AG04449 (cell line): ENCODE data around the gene OR14A16.

Experiments
- CTCF ChIA-PET: fragments of 350-600 bp; formaldehyde crosslinking; extraction: SDS; loops from one replicate; lab custom pipeline; 2021; ENCODE audit warnings: antibody characterized with exemption; lab: Yijun Ruan, JAX
- POLR2A ChIA-PET: fragments of 400-600, 350-600 bp; formaldehyde crosslinking; extraction: SDS; loops from one replicate; lab custom pipeline; 2020; ENCODE audit warnings: antibody characterized with exemption, inconsistent platforms; lab: Yijun Ruan, JAX
- DNase-seq: peaks from one replicate; pipeline ENCODE4 v3.0.0-alpha.2; 2010; ENCODE audit warnings: low read depth, low spot score
- H3K4me3 ChIP-seq: 2 replicates; pipeline ENCODE4 v1.5.1; 2011; ENCODE audit warnings: low read depth, mild to moderate bottlenecking, control low read depth, low read length
- TF ChIP-seq, protein P1 (sequence below): IDR thresholded peaks from one replicate; pipeline ENCODE4 v1.5.1; 2011; ENCODE audit warnings: mild to moderate bottlenecking, moderate library complexity, low read length, control low read depth, inconsistent platforms; ENCODE audit not compliant: insufficient read depth; ENCODE audit errors: missing control alignments

OR14A16 gene

DNA sequence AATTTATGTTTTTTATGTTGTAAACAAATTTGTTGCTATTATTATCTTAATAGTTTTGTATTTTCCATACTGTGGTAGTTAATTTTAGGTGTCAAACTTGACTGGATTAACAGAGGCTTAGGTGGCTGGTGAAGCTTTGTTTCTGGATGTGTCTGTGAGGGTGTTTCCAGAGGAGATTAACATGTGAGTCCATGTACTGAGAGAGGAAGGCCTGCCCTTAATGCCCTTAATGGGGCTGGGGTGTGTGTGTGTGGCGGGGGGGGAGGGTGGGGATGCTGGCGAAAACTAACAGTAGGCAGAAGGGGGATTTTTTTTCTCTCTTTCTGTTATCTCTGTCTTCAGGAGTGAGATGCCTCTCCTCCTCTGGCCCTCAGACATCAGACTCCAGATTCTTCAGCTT is 1.9 kb downstream of the OR14A16 start:
- POLR2A ChIA-PET: no interaction called here
- TF ChIP-seq, protein P1, sequence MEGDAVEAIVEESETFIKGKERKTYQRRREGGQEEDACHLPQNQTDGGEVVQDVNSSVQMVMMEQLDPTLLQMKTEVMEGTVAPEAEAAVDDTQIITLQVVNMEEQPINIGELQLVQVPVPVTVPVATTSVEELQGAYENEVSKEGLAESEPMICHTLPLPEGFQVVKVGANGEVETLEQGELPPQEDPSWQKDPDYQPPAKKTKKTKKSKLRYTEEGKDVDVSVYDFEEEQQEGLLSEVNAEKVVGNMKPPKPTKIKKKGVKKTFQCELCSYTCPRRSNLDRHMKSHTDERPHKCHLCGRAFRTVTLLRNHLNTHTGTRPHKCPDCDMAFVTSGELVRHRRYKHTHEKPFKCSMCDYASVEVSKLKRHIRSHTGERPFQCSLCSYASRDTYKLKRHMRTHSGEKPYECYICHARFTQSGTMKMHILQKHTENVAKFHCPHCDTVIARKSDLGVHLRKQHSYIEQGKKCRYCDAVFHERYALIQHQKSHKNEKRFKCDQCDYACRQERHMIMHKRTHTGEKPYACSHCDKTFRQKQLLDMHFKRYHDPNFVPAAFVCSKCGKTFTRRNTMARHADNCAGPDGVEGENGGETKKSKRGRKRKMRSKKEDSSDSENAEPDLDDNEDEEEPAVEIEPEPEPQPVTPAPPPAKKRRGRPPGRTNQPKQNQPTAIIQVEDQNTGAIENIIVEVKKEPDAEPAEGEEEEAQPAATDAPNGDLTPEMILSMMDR: no peak

DNA sequence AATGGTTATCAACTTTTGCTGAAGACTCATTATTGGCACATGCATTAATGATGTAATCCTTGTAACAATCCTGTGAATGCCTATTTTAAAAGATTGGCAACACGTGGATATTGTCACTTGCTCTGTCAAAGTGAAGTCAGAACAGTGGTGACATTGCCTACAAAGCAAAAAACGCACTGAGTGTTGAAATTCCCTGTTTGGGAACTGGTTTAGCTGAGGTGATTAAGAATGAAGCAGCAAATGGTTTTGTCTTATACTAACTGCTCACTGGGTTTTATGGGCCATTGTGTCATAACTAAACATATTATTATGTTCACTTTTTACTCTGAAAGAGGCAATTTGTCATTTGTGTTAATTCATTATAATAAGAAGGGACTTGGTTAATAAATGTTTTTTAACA is 11.3 kb downstream of the OR14A16 start:
- ChIA-PET CTCF (no interaction called here), POLR2A (no interaction called here)
- TF ChIP-seq, protein P1: no peak
- no peak for DNase-seq
- H3K4me3 ChIP-seq: no peak overlapping the region

More for the DNA sequence above, 1.9 kb downstream of the OR14A16 start:
- DNase-seq: no peak
- no peak overlapping the region for H3K4me3 ChIP-seq
- CTCF ChIA-PET: no interaction called here

DNA sequence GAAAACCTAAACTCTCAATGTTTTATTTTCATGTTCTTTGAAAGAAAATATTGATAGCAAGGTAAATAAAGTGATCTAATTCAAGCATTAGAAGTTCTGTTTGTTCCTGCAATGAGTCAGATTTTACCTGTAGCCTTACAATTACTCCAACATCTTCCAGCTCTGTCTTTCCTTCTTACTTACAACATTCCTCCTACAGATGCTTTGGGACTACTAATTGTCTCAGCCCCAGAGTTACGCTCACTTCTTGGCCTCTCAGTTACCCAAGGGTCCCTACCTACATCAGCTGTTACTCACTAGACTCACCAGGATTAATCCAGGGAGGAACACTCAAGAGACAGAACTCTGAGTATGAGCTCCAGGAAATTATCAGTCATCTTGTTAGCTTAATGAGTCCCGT is 26.4 kb downstream of the OR14A16 start:
- H3K4me3 ChIP-seq: no peak overlapping the region
- no peak for DNase-seq
- TF ChIP-seq, protein P1: no peak
- ChIA-PET POLR2A (no interaction called here), CTCF (no interaction called here)

DNA sequence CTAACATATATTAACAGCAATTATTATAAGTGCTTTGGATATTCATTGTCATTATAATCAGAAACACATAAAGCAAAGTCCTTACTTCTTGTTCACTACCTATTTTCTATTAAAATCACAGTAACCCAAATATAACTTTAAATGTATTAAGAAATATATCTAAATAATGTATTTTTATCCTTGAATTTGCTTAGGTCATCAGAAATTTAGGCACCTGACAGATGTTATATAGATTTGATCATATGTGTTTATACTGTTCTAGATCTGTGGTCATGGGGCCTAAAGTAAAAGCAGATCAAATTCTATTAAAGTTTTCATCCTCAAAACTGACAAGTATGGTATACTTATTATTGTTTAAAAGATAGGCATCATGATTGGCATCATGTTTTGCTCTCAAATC is 54.3 kb downstream of the OR14A16 start:
- no peak overlapping the region for H3K4me3 ChIP-seq
- ChIA-PET POLR2A (no interaction called here), CTCF (no interaction called here)
- TF ChIP-seq, protein P1: no peak
- DNase-seq: no peak
